HG02981 (cell line): ENCODE data around the gene JAML.

Experiments used
- ATAC-seq: cut with Tn5 transposase; IDR thresholded peaks from one replicate; pipeline ENCODE4 v1.9.1; 2021; ENCODE audit warnings: mild to moderate bottlenecking, moderate library complexity; ENCODE audit not compliant: unreplicated experiment

JAML gene

DNA sequence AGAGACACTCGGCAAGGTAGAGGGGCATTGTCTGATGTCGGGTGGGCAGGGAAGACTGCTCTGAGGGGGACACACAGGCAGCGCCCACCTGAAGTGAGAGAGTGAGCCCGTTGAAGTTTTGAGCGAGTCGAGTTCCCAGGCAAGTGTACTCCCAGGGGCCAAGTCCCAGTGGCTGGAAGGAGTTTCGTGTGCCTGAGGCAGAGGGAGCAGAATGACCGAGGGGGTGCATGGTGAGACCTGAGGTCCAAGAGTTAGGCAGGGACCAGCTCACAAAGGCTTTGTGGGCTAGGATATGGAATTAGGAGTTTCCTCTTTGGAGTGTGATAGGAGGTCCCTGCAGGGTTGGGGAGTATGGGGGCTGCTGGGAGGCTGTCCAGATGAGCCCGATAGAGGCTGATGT, 54.6 kb downstream of the JAML start:
- no peak for ATAC-seq

DNA sequence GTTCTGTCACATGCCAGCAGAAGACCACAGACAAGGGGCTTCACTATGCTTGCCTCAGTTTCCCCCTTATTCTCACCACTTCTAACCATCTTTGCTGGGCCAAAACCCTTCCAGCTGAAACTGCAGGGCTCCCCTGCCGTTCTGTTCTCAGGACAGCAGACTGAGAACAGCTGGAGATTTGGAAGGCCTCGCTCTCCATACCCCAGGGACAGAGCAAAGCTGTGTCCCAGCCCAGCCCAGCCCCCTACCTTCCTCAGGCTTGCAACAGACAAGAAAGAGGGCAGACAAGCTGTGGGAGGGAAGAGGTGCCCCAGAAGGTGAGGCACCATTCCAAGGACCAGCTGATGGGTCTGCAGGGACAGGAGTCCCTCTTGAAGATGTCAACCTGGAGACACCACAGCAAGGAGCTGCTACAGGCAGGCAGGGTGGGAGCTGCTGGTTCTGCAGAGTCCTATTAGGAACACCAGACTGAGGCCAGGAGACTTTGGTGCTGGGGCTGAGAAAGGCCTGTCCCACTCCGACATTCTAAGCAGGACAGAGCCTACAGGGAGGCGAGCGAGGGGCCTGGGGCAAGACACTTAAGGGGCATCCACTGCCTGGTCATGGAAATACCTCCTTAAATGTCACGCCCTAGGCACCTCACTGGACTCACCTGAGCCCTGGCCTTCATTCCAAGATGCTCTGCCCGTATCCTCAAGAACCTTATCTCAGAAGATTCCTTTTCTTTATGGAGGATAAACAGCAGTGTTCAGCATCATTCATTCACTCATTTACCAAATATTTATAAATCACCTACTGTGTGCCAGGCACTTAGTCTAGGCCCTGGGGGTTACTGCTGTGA, 55.3 kb downstream of the JAML start:
- ATAC-seq, result no peak

DNA sequence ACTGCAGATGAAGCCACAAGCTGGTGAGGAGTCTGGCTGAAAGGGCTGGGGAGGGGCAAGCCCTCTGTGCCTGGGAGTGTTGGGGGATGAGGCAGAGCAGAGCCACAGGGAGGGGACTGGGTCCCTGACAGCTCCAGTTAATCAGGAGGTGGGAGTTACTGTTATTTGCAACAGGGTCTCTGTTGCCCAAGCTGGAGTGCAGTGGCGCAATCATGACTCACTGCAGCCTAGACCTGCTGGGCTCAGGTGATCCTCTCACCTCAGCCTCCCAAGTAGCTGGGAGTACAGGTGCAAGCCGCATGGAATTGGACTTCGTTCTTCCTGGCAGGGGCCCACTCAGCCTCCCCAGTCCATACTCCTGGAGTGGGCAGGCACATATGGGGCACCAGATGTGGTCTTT, 56.1 kb downstream of the JAML start:
- ATAC-seq, result no peak

DNA sequence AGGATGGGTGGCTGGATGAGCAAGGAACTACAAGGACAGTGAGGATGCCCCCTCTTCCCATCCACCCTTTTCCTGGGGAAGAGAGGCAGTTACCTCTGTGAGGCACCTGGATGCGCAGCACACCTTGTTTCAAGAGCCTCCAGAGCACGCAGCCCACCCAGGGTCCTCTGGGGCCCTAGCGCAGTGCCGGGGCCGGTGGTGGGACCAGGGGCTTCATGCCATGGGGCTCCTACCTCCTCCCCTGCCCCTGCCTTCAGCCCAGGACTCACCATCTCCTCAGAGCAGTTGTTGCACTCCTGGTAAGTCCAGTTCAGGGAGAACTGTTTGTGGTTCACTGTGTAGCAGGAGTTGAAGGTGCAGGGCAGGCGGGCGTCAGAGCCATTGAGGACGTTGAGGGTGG, 56.5 kb downstream of the JAML start:
- no peak for ATAC-seq

DNA sequence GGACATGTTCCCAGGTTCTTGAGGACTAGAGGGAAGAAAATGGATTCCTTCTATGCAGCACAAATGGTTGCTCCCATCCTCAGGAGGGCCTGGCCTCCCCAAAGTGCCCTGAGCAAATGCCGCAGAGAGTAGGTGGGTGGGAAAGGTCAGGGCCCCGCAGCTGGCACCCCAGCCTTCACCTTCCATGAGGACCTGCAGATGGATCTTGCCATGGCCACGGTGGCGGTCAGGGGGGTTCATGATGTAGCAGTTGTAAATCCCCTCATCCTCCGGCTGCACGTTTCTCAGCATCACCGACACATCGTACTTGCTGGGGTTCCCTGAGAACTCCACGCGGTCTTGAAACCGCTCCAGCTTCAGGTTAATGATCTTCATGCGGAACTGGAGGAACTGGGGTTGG, 56.9 kb downstream of the JAML start:
- no peak for ATAC-seq

DNA sequence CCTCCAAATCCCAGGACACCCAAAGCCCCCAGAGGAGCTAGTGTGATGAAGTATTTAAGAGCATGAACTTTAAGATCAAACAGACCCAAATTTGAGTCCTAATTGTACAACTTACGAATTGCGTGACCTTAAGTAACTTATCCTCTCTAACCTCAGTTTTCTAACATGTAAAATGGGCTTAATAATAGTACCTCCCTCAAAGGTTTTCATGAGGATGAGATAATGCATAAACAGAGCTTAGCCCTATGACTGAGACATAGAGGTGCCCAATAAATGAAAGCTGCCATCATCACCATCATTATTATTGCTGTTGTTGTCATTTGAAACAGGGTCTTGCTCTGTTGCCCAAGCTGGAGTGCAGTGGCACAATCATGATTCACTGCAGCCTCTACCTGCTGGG, 57.6 kb downstream of the JAML start:
- ATAC-seq, result no peak

DNA sequence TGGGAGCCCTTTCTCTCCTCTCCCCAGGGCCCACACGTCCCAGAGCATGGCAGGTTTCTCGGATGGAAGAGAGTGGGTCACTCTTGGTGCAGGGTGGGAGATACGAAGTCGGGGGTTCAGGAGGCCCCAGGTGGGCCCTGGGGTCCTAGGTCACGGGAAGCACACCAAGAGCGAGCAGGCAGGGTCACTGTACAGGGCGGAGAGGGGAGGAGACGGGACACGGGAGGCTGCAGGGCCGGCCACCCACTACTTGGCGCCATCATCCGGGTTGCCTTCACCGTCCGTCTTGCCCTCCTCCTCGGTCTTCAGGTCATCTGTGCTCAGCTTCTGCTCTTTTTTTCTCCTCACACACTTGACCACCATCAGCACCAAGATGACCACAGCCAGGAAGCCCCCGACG, 58.2 kb downstream of the JAML start:
- no peak for ATAC-seq

DNA sequence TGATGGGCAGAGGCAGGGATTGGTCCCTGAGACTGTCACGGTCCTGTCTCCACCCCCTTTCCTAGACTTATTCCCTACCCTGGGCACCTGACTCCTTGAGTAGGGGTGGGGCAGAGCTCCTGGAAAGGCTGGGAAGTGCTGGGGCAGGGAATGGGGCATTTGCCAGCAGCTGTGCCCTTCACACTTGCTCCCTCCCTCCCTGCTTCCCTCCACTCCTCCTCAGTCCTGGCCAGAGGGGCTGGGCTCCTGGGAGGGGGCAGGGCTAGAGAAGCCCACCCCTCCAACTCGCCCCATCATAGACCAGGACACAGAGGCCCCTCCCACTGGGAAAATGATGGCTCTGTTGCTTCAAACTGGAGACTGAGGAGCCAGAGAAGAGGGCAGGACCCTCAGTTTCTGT, 59.9 kb downstream of the JAML start:
- no peak for ATAC-seq

DNA sequence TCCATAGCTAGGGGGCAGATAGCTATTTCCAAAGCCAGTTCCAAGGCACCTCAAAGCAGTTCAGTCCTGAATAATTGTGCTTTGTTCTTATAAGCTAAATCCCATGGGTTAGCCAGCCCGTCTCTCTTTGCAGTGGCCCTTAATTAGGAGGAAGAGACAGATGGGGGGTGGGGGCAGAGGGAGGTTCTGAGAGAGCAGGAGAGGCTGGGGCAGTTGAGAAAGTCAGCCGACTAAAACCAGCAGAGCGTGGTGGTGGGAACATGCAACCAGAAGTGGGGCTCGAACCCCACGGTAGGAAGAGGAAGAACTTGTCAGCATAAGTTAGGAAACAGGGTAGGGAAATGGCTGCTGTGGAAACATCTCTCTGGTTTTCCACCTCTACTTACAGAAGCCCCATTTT, 61.3 kb downstream of the JAML start:
- no peak for ATAC-seq

DNA sequence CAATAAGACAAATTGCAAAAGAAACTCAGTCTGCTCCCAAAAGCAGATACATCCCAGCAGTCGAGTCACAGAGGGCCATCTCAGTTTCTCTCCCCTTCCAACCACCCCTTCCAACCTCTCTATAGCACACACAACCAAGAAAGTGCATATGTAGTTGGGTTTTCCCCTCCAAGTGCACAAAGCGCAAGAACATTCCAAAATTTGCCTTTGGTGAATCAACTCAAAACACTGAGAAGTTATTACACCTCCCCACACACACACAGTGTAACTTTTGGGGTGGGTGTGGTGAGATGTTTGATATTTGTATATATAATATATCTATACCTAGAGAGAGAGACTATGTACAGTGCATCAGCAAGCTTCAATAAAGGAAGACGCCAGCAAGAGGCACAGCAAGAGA, 62.0 kb downstream of the JAML start:
- no peak for ATAC-seq

DNA sequence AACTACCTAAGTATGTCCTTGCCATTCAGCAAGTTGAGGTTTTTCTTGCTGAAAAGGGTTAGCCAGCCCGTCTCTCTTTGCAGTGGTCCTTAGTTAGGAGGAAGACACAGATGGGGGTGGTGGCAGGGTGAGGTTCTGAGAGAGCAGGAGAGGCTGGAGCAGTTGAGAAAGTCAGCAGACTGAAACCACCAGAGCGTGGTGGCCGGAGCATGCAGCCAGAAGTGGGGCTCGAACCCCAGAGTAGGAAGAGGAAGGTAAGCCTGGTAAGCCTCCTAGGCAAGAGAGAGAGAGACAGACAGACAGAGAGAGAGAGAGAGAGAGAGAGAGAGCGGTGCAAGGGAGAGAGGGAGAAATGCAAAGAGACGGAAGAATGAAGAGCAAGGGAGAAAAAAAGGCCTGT, 63.0 kb downstream of the JAML start:
- ATAC-seq, result no peak

DNA sequence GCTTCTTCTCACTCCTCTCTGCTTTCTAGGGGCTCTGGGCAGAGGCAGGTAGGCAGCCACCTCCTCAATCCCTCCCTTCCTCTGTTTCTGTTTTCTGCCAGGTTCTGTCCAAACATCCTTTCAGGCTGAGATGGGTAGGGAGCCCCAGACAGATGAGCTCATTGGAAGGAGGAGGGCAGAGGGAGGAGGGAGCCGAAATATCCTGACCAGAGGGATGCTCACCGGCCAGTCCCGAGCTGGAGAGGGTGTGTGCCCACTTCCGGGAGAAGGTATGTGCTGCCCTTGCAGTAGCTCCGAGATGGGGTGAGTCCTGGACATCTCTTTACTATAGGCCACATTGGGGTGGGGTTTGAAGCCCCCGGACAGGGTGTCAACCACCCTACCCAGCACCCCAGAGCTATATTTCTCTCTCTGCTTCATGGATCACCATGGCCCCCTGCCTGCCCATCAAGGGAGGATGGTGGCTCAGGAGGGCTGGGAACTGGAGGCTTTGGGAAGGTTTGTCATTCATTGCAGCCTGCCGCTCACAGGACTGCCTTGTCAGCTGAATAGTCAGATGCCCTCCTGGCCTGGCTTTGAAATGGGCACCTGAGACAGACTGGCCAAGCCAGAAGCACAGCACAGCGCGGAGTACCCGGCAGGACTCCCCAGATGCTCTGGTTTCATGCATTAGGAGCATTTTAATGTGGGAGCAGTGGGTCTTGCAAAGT, 67.5 kb downstream of the JAML start:
- no peak for ATAC-seq

DNA sequence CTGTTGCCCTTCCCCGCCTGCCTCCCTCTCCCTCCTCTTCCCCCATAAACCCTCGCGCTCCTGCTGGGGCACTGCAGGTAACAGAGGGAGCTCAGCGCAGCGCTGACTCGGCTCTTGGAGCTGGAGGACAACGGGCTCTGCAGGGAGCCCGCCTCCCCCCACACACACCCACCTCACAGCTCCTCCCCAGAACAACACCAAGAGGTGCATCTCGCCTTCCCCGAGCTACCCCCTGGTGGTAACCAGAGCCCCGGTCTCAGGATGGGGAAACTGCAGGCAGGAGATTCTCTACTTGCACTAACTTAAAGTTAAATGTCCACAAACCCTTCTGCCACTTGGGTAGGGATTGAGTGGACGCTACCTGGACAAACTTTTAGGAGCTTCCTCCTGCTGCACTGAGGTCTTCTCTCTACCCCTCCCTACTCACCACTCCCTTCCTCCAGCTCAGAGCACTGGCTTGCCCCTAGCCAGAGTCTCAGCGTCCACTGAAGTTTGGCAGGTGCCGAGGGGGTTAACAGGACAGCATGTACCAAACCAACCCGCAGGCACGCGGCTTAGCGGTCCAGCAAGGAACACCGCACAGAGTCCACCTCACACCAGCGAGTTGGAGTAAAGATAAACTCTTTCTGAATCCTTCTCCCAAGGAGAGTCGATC, 68.2 kb downstream of the JAML start:
- no peak for ATAC-seq

DNA sequence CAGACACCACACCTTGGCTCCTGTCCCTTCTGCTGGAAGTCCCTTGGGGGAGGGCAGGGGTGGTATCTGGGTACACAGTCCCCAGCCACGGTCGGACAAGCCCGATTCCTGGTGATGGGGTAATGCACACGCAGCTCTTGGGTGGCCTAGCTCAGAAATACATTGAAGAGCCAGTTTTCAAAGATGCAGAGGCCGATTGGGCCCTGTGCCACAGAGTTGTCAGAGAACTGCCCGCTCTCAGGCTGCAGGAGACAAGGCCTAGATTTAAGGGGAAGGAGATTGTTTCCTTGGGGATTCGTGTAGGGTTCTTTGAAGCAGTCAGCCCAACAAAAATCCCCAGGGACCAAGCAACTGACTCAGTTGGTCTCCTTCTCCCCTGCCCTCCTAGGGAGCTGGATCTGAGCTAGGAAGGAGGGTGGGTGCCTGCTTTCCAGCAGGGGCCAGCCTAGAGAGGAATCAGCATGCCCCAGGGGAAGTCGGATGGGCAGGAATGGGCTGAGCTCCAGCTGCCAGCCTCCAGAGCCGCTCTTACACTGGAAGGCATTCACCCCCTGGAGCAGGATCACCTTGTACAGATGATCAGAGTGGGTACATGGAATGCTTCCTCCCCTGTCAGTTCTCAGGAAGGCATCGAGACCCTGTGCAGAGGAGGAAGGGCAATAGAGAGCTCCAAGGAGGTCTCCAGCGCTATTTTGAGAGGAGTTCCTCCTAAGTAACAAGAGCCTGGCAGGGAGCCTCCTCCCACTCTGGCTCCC, 68.9 kb downstream of the JAML start:
- no peak for ATAC-seq

DNA sequence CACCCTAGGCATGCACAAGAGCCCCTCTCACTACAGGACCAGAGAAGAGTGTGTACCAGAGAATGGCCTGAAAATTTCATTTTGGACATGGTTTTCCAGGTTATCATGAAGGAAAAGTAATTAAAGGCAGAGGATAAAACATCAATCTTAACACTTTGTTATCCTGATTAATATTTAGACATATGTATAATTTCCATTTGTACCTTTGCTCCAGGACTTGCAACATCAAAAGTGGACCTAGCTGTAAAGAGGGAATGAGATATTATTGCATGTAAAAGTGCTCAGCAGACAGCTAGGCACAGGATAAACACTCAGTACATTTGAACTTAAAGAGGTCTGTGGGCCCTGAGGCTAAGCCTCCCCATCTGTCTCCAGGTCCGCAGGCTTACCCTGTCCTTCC, 70.2 kb downstream of the JAML start:
- ATAC-seq, result no peak

DNA sequence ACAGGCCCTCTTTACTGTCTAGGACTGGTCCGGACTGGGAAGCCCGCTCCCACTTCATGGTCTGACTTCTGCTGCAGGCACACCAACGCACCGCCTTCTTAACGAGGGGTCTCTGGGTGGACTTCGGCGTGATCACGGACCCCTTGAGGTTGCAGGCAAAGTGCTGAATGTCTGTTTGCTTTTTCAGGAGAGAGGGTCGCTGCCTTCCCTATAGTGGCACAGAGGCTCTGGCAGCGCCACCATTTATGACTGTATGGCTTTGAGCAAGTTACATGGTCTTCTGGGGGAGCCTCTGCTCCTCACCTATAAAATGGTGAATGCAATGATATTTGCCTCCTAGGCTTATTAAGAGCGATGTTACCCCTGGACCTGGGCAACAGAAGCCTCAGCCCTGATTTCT, 70.8 kb downstream of the JAML start:
- ATAC-seq, result no peak

DNA sequence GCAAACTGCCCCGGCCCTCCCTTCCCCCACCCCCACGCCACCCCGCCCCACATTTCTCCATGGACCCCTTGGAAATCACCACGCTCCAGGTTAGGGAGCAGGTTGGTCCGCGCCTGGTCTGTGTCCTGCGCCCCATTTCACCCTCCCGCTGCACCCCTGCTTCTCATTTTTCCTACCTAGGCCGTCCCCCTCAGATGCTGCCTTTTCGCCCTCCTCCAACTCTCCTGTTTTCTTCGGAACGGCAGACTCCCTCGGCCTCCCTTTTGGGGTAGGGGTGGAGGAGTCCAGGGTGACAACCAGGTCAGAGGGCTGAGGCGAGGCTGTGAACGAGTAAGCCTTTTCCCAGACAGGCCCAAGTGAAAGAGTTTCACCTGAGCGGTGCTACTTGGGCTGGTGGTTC, 71.3 kb downstream of the JAML start:
- ATAC-seq, result no peak

DNA sequence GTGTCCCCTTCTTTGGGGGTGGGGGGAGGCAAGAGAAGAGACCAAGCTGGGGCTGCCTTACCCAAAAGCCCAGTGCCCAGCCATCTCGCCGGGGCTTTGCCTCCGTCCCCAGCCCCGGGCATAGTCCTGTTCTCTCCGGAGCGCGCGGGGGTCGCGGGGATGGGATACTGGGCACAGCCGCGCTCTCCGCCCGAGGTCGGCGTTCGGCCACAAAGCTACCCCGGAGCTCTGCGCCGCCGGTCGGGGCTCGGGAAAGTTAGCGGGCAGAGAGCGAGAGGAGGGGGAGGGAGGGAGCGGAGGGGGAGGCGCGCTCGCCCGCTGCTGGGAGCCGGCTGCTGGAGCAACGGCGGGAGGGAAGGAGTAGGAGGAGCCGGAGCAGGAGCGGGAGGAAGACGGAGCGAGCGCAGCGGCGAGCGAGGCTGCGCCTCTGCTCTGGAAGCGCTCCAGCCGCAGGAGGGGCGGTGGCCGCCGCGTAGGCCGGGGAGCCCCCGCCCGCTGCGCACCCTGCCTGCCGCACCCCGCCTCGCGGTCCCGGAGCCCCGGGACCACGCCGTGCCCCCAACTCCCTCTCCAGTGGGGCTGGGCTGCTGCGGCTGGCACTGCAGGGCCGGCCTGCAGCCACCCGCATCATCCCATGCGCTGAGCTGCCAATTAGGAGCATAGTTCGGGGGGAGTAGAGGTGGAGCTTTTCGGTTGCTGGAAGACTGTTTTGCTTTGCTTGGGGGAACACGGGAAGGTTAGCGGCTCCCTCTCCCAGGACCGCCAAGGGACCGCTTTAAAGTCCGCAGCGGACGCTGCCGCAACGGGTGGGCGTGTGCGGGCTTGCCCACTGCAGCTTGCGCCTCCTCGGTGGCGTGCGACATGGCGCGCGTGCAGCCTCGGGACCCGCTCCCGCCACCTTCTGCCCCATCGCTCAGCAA, 72.0 kb downstream of the JAML start, which contains the start of gene SCN4B:
Gene SCN4B, minus strand, starts transcription at position 272 of the 920 bp plus-strand sequence. Its CDS starts 150 bp downstream, at position 122.
- no peak for ATAC-seq

DNA sequence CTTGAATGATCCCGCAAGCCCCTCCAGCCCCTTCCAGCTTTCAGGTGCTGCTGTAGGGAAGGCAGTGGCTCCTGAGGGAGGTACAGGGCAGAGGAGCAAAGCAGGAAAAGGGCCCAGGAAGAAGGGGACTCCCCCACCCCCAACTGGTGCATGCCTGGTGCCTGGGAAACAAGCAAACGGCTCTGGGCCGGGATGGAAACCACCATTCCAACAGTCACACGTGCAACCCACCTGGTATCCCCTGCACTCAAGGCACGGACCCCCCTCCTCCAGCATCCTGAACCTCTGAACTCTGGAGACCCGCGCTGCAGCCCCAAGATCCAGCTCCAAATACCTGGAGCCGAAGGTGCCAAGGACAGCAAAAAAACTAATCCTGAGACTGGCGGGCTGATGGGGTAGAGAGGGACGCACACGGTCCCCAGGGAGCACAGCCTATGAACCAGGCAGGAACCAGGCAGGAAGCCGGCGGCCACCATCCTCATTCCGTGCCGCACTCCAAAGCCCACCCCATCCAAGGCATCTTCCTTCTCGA, 72.7 kb downstream of the JAML start:
- no peak for ATAC-seq

DNA sequence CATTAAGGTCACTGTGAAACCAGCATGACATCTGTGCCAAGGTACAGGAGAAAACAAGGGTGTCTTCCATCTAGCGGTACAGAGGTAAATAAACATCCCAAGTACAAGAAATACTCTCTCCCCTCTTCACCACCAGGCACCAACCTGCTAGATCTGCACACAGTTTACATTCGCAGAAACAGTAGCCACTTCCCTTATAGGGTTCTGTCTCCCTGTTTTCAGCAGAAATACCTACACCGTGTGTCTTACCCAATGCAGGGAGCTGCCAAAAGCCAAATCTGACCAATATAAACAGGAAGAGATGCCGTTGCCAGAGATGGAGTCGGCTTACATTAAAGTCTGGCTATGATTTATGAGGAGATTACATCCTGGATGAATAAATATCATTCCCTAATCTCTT, 73.4 kb downstream of the JAML start:
- ATAC-seq, result no peak
